Sigmoid colon (tissue), 7 donors: ENCODE data around the gene BRF1. TPM values are rescaled to one million over a fixed set of nuclear protein-coding genes. Genes with fewer than 3 reads are reported as not detected.

Experiments used
- DNase-seq: peaks from one replicate; pipeline ENCODE4 v3.0.0-alpha.2; 2019
- H3K27ac ChIP-seq, 4 donors: fragments of 200-600 bp; sonication (generic); one replicate each; pipeline ENCODE4 v1.5.1; 2016 to 2019; ENCODE audit warnings: mild to moderate bottlenecking in 1 of 4
- H3K27me3 ChIP-seq, 3 donors: fragments of 200-600 bp; sonication (generic); one replicate each; pipeline ENCODE4 v1.5.1; 2019; ENCODE audit warnings: mild to moderate bottlenecking in 1 of 3
- H3K36me3 ChIP-seq, 4 donors: fragments of 200-600 bp; sonication (generic); one replicate each; pipeline ENCODE4 v1.5.1; 2016 to 2019
- H3K4me1 ChIP-seq, 4 donors: fragments of 200-600 bp; sonication (generic); one replicate each; pipeline ENCODE4 v1.5.1; 2017 to 2019
- H3K4me3 ChIP-seq, 4 donors: fragments of 200-600 bp; sonication (generic); one replicate each; pipeline ENCODE4 v1.5.1; 2017 to 2019; ENCODE audit warnings: mild to moderate bottlenecking in 2 of 4, moderate library complexity in 1 of 4
- H3K9me3 ChIP-seq, 4 donors: fragments of 200-600 bp in 3 of 4; sonication (generic) in 3 of 4; one replicate each; pipeline versions ENCODE4 v1.5.1 to v1.6.1; 2013 to 2019
- CTCF ChIP-seq, 4 experiments: fragments of 450-650 bp in 3 of 4; fragments of 200-600 bp in 1 of 4; IDR thresholded peaks; one replicate each; pipeline ENCODE4 v1.5.1; 2016 to 2019; ENCODE audit warnings: antibody characterized with exemption in 4 of 4, mild to moderate bottlenecking in 3 of 4, moderate library complexity in 2 of 4
- EP300 ChIP-seq, 4 donors: sonication (generic); formaldehyde crosslinking; IDR thresholded peaks; one replicate each; pipeline ENCODE4 v1.6.1; 2017; ENCODE audit warnings: antibody characterized with exemption in 4 of 4
- POLR2A ChIP-seq, 2 donors: fragments of 450-650 bp; IDR thresholded peaks; one replicate each; pipeline ENCODE4 v1.6.1; 2016; ENCODE audit warnings: antibody characterized with exemption in 2 of 2, mild to moderate bottlenecking in 2 of 2, moderate library complexity in 2 of 2
- POLR2AphosphoS5 ChIP-seq, 4 donors: sonication (generic); formaldehyde crosslinking; IDR thresholded peaks; one replicate each; pipeline ENCODE4 v1.6.1; 2017; ENCODE audit warnings: antibody characterized with exemption in 4 of 4
- WGBS, 2 donors: extraction: QIAGEN DNeasy Blood & Tissue Kit; methylation state at CpG; one replicate each; pipeline ENCODE4 v1.1.7; 2013; 5-methylcytosine and 5-hydroxymethylcytosine counted together
- intact Hi-C: fragments of 100-400 bp; cut with DNase I; formaldehyde crosslinking; loops from one replicate; pipeline ENCODE4 v1.15.1; 2023
- polyA plus RNA-seq, 3 donors: library from polyadenylated mRNA; stranded (reverse); fragments of 200-250 nt; gene quantifications; one replicate each; pipeline ENCODE4 v1.2.3, GENCODE V29; 2013
- total RNA-seq, 4 donors: library from RNA; depleted of rRNA; stranded (reverse); fragments of >200 nt; gene quantifications; one replicate each; pipeline ENCODE4 v1.1.0, GENCODE V29; 2016
- donor health status: healthy with polysubstance abuse.
- donor health status: Bipolar disorder and iron deficiency.
- donor health status: healthy.

Gene BRF1
- total and polyA plus RNA-seq, 7 donors, result 9.0 to 39.2 (median 23.7) TPM

- no peaks in the 10 kb centered on the region for H3K9me3 ChIP-seq
- TF ChIP-seq POLR2AphosphoS5 (IDR thresholded peaks at IDR 0.05) (no peak), POLR2A (IDR thresholded peaks at IDR 0.05) (no peak), CTCF (IDR thresholded peaks at IDR 0.05) (no peak)
- no peaks in the 10 kb centered on the region for H3K27me3 ChIP-seq
- H3K4me3 ChIP-seq, result no peak overlapping the region
- no peaks in the 10 kb centered on the region for H3K36me3 ChIP-seq
- intact Hi-C loops, result no loop called here
- H3K4me1 ChIP-seq, result peaks cover 0 to 10% (median 7%) of the 10 kb centered on the region in 4 donors
- DNase-seq, result no peak
- no peak overlapping the region for H3K27ac ChIP-seq
- WGBS, 2 donors, result 95 to 96% methylated on average over 9 of the region's 9 CpGs
These were observed 14.0 kb downstream of the BRF1 start for GRCh38 chr14:105286759-105287144.

- no peak overlapping the region for H3K4me3 ChIP-seq
- no peak overlapping the region for H3K27ac ChIP-seq
- H3K36me3 ChIP-seq, result no peaks in the 10 kb centered on the region
- 93 to 95% methylated on average over 8 of the region's 8 CpGs for WGBS, 2 donors
- H3K4me1 ChIP-seq, result peaks cover 0 to 11% (median 9%) of the 10 kb centered on the region in 4 donors
- no peak for TF ChIP-seq EP300 (IDR thresholded peaks at IDR 0.05)
- TF ChIP-seq POLR2AphosphoS5 (IDR thresholded peaks at IDR 0.05), result no peak
- no peak for TF ChIP-seq CTCF (IDR thresholded peaks at IDR 0.05)
- TF ChIP-seq POLR2A (IDR thresholded peaks at IDR 0.05), result no peak
- H3K27me3 ChIP-seq, result no peaks in the 10 kb centered on the region
- intact Hi-C loops, result no loop called here
- no peak for DNase-seq
- H3K9me3 ChIP-seq, result no peaks in the 10 kb centered on the region
These were observed 15.6 kb downstream of the BRF1 start for GRCh38 chr14:105285174-105285573.

- no peak overlapping the region for H3K4me3 ChIP-seq
- 59 to 79% methylated on average over 15 of the region's 15 CpGs for WGBS, 2 donors
- no peaks in the 10 kb centered on the region for H3K36me3 ChIP-seq
- intact Hi-C loops, result loop anchor here (5.0 kb wide), 1 partner anchor 82 kb away; no protein-coding TSS in a partner anchor
- no peak overlapping the region for H3K27ac ChIP-seq
- no peaks in the 10 kb centered on the region for H3K27me3 ChIP-seq
- no peak for DNase-seq
- peaks cover 0 to 11% (median 9%) of the 10 kb centered on the region in 4 donors for H3K4me1 ChIP-seq
- no peak for TF ChIP-seq POLR2AphosphoS5 (IDR thresholded peaks at IDR 0.05)
- no peak for TF ChIP-seq POLR2A (IDR thresholded peaks at IDR 0.05)
- no peak for TF ChIP-seq EP300 (IDR thresholded peaks at IDR 0.05)
- TF ChIP-seq CTCF (IDR thresholded peaks at IDR 0.05), result no peak
- no peaks in the 10 kb centered on the region for H3K9me3 ChIP-seq
These were observed 16.9 kb downstream of the BRF1 start for GRCh38 chr14:105283899-105284298.

GRCh38 chr14:105283028-105283427 lies 17.8 kb downstream of the BRF1 start:
- Histone ChIP-seq H3K9me3 (no peaks in the 10 kb centered on the region), H3K27me3 (no peaks in the 10 kb centered on the region), H3K27ac (no peak overlapping the region), H3K4me3 (no peak overlapping the region), H3K4me1 (peaks cover 0 to 11% (median 9%) of the 10 kb centered on the region in 4 donors), H3K36me3 (no peaks in the 10 kb centered on the region)
- TF ChIP-seq POLR2AphosphoS5 (IDR thresholded peaks at IDR 0.05), result no peak
- TF ChIP-seq CTCF (IDR thresholded peaks at IDR 0.05), result no peak
- TF ChIP-seq POLR2A (IDR thresholded peaks at IDR 0.05), result no peak
- TF ChIP-seq EP300 (IDR thresholded peaks at IDR 0.05), result no peak
- intact Hi-C loops, result loop anchor here (5.0 kb wide), 1 partner anchor 81 kb away; no protein-coding TSS in a partner anchor
- 87 to 94% methylated on average over 10 of the region's 10 CpGs for WGBS, 2 donors
- no peak for DNase-seq
